Endodermal cell (in vitro differentiated cells): ENCODE results near the gene HBS1L. TPM values are rescaled to one million over a fixed set of nuclear protein-coding genes. Genes with fewer than 3 reads are reported as not detected.

Experiments
- DNase-seq: peaks from one replicate; pipeline ENCODE4 v3.0.0-alpha.2; 2017
- H3K27ac ChIP-seq: 2 replicates; pipeline ENCODE4 v1.5.1; 2013; ENCODE audit warnings: mild to moderate bottlenecking, low read depth, low read length, moderate library complexity
- H3K27me3 ChIP-seq: 2 replicates; pipeline ENCODE4 v1.6.1; 2013; ENCODE audit warnings: mild to moderate bottlenecking, low read length, moderate library complexity; ENCODE audit not compliant: insufficient read depth, control insufficient read depth, poor library complexity, severe bottlenecking
- H3K36me3 ChIP-seq: 2 replicates; pipeline ENCODE4 v1.7.0; 2013; ENCODE audit warnings: mild to moderate bottlenecking, low read length, moderate library complexity; ENCODE audit not compliant: control insufficient read depth, insufficient read depth
- H3K4me1 ChIP-seq: one replicate; pipeline ENCODE4 v1.7.0; 2013; ENCODE audit warnings: low read length; ENCODE audit not compliant: control insufficient read depth, insufficient read depth
- H3K4me3 ChIP-seq: 2 replicates; pipeline ENCODE4 v1.5.1; 2013; ENCODE audit warnings: mild to moderate bottlenecking, low read length, moderate library complexity
- H3K9ac ChIP-seq: 2 replicates; pipeline ENCODE4 v1.6.1; 2013; ENCODE audit warnings: mild to moderate bottlenecking, low read length, moderate library complexity; ENCODE audit not compliant: poor library complexity, severe bottlenecking; ENCODE audit errors: extremely low read depth
- H3K9me3 ChIP-seq: 2 replicates; pipeline ENCODE4 v1.6.1; 2013; ENCODE audit warnings: mild to moderate bottlenecking, low read length, moderate library complexity; ENCODE audit not compliant: control insufficient read depth
- H3K27ac Mint-ChIP-seq: 2 replicates; pipeline ENCODE4 v1.8.0; 2020; ENCODE audit warnings: mixed read lengths
- H3K27me3 Mint-ChIP-seq: 2 replicates; pipeline ENCODE4 v1.8.0; 2021; ENCODE audit warnings: mild to moderate bottlenecking, mixed read lengths; ENCODE audit not compliant: insufficient read depth
- H3K36me3 Mint-ChIP-seq: 2 replicates; pipeline ENCODE4 v1.8.0; 2020; ENCODE audit warnings: low read depth, mixed read lengths
- H3K4me1 Mint-ChIP-seq: 2 replicates; pipeline ENCODE4 v1.8.0; 2020; ENCODE audit warnings: mixed read lengths
- H3K4me3 Mint-ChIP-seq: 2 replicates; pipeline ENCODE4 v1.8.0; 2020; ENCODE audit warnings: mild to moderate bottlenecking, moderate library complexity, mixed read lengths
- H3K9me3 Mint-ChIP-seq: 2 replicates; pipeline ENCODE4 v1.8.0; 2020; ENCODE audit warnings: mild to moderate bottlenecking, mixed read lengths
- CTCF ChIP-seq: fragments of 200-600 bp; sonication (generic); conservative IDR thresholded peaks from 2 replicates; pipeline ENCODE4 v1.5.0; 2021; ENCODE audit warnings: antibody characterized with exemption, mild to moderate bottlenecking
- WGBS, 2 experiments: methylation state at CpG; one replicate each; pipeline versions ENCODE4 v1.1.5 to v1.1.7; 2013; ENCODE audit warnings: missing lambda C conversion rate in 2 of 2, mixed read lengths in 1 of 2; ENCODE audit not compliant: insufficient coverage in 1 of 2, insufficient read length in 1 of 2; 5-methylcytosine and 5-hydroxymethylcytosine counted together
- total RNA-seq, 2 donors: library from RNA; stranded (reverse); fragmentation: NEBNext Ultra II Directional in 1 of 2; extraction: Animal tissue kit (Norgen Biotek cat#: 25700) in 1 of 2; gene quantifications; 2 replicates in 1 of 2; 3 replicates in 1 of 2; pipeline ENCODE4 v1.2.1, GENCODE V29; 2021

The HBS1L gene
- total RNA-seq, 2 donors from 2014 or later: 106 to 122 TPM

- peaks cover 10% of the 10 kb centered on the region for H3K4me1 Mint-ChIP-seq
- 85 to 100% methylated on average over 3 to 5 of the region's 5 CpGs for WGBS, 2 experiments
Observed at GRCh38 chr6:135097172-135097571, 42.5 kb upstream of the HBS1L start.

GRCh38 chr6:135096403-135097130 lies 41.9 kb upstream of the HBS1L start:
- TF ChIP-seq CTCF: no peak

More at GRCh38 chr6:135097172-135097571, 42.5 kb upstream of the HBS1L start:
- DNase-seq: no peak
- Histone ChIP-seq H3K9me3 (no peaks in the 10 kb centered on the region), H3K36me3 (no peaks in the 10 kb centered on the region), H3K4me1 (no peaks in the 10 kb centered on the region), H3K27me3 (peaks cover 11% of the 10 kb centered on the region), H3K4me3 (no peak overlapping the region), H3K9ac (no peak overlapping the region), H3K27ac (no peak overlapping the region)
- Mint-ChIP-seq H3K4me3 (no peak overlapping the region), H3K9me3 (no peaks in the 10 kb centered on the region), H3K27ac (no peak overlapping the region), H3K27me3 (peaks cover 6% of the 10 kb centered on the region), H3K36me3 (no peaks in the 10 kb centered on the region)
- no peak for TF ChIP-seq CTCF

GRCh38 chr6:135095716-135096115 lies 41.1 kb upstream of the HBS1L start:
- no peak for TF ChIP-seq CTCF

More at GRCh38 chr6:135096403-135097130, 41.9 kb upstream of the HBS1L start:
- no peaks in the 10 kb centered on the region for H3K9me3 Mint-ChIP-seq
- DNase-seq: no peak
- Histone ChIP-seq H3K36me3 (no peaks in the 10 kb centered on the region), H3K9me3 (no peaks in the 10 kb centered on the region), H3K4me3 (no peak overlapping the region), H3K9ac (no peak overlapping the region), H3K27ac (no peak overlapping the region), H3K27me3 (peaks cover 11% of the 10 kb centered on the region), H3K4me1 (no peaks in the 10 kb centered on the region)
- no peak overlapping the region for H3K27ac Mint-ChIP-seq
- H3K27me3 Mint-ChIP-seq: peaks cover 6% of the 10 kb centered on the region
- no peaks in the 10 kb centered on the region for H3K36me3 Mint-ChIP-seq
- WGBS, 2 experiments: 91% methylated on average over 2 of the region's 3 CpGs; no CpG with 5 or more reads in 1 of the 2 experiments
- H3K4me3 Mint-ChIP-seq: no peak overlapping the region
- H3K4me1 Mint-ChIP-seq: peaks cover 10% of the 10 kb centered on the region

More at GRCh38 chr6:135095716-135096115, 41.1 kb upstream of the HBS1L start:
- peaks cover 13% of the 10 kb centered on the region for H3K4me1 Mint-ChIP-seq
- H3K9me3 Mint-ChIP-seq: no peaks in the 10 kb centered on the region
- no peak overlapping the region for H3K27ac Mint-ChIP-seq
- no peak overlapping the region for H3K27ac ChIP-seq
- no peaks in the 10 kb centered on the region for H3K36me3 Mint-ChIP-seq
- H3K27me3 Mint-ChIP-seq: peaks cover 6% of the 10 kb centered on the region
- WGBS, 2 experiments: 83% methylated on average over 2 of the region's 3 CpGs; no CpG with 5 or more reads in 1 of the 2 experiments
- no peak for DNase-seq
- no peaks in the 10 kb centered on the region for H3K36me3 ChIP-seq
- peaks cover 11% of the 10 kb centered on the region for H3K27me3 ChIP-seq
- H3K4me3 Mint-ChIP-seq: no peak overlapping the region
- no peaks in the 10 kb centered on the region for H3K4me1 ChIP-seq
- H3K9ac ChIP-seq: no peak overlapping the region
- no peaks in the 10 kb centered on the region for H3K9me3 ChIP-seq
- no peak overlapping the region for H3K4me3 ChIP-seq
